ENCODE results near the gene TATDN3. TPM values are rescaled to one million over a fixed set of nuclear protein-coding genes. Genes with fewer than 3 reads are reported as not detected.

TATDN3 gene
- total RNA-seq, 1 experiment from 2014 or later = 16.3 TPM

DNA sequence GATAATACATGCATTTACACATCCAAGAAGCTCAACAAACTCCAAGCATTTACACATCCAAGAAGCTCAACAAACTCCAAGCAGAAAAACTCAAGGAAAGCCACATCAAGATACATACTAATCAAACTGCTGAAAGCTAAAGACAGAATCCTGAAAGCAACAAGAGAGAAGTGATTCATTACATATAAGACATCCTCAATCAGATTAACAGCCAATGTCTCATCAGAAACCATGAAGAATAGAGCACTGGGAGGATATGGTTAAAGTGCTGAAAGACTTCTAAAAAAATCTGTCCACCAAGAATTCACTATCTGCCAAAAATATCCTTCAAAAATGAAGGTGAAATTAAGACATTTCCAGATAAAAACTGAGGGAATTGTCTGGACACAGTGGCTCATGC lies 46.4 kb upstream of the TATDN3 start:
- Histone ChIP-seq H3K36me3 (ENCODE audit: control insufficient read depth in 1 of 2, insufficient read depth in 2 of 2, low read length in 2 of 2) (no peaks in the 10 kb centered on the region), H3K27ac (ENCODE audit: low read depth, low read length) (no peak overlapping the region)
- BruUV-seq (replicated peaks) = no TSS peak

More for the DNA sequence above, 46.4 kb upstream of the TATDN3 start:
- ChIA-PET RAD21 (ENCODE audit: low non-redundant PET in 1 of 2, low total read pairs in 2 of 2, uncharacterized antibody in 2 of 2, unreplicated experiment in 2 of 2) (no interaction called here), CTCF (interaction anchor here (1.3 kb wide), 1 partner anchor 80 kb away, joined by 3 read pairs; no protein-coding TSS in a partner anchor), POLR2A (no interaction called here)
- intact Hi-C loops (cut with micrococcal nuclease) = no loop called here
- no peak overlapping the region for H3K9ac ChIP-seq (ENCODE audit: low read length)
- H3K9me2 ChIP-seq (ENCODE audit: insufficient read depth) = no peaks in the 10 kb centered on the region
- TF ChIP-seq, protein P1, sequence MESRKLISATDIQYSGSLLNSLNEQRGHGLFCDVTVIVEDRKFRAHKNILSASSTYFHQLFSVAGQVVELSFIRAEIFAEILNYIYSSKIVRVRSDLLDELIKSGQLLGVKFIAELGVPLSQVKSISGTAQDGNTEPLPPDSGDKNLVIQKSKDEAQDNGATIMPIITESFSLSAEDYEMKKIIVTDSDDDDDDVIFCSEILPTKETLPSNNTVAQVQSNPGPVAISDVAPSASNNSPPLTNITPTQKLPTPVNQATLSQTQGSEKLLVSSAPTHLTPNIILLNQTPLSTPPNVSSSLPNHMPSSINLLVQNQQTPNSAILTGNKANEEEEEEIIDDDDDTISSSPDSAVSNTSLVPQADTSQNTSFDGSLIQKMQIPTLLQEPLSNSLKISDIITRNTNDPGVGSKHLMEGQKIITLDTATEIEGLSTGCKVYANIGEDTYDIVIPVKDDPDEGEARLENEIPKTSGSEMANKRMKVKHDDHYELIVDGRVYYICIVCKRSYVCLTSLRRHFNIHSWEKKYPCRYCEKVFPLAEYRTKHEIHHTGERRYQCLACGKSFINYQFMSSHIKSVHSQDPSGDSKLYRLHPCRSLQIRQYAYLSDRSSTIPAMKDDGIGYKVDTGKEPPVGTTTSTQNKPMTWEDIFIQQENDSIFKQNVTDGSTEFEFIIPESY (IDR thresholded peaks at IDR 0.05; ENCODE audit: extremely low read depth, insufficient replicate concordance, low read length) = no peak
- TF ChIP-seq, protein P2, sequence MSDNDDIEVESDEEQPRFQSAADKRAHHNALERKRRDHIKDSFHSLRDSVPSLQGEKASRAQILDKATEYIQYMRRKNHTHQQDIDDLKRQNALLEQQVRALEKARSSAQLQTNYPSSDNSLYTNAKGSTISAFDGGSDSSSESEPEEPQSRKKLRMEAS (IDR thresholded peaks at IDR 0.05) = no peak
- TF ChIP-seq CEBPB (IDR thresholded peaks at IDR 0.05; ENCODE audit: low read depth) (no peak), SP1 (IDR thresholded peaks at IDR 0.05; ENCODE audit: low read depth) (no peak), TCF7L2 (IDR thresholded peaks at IDR 0.05; ENCODE audit: borderline replicate concordance, extremely low read depth, insufficient read depth, insufficient read length) (no peak), ELF1 (IDR thresholded peaks at IDR 0.05; ENCODE audit: borderline replicate concordance, low read depth) (no peak), RAD21 (IDR thresholded peaks at IDR 0.05; ENCODE audit: low read depth) (no peak), POLR2AphosphoS5 (IDR thresholded peaks at IDR 0.05; ENCODE audit: low read depth, low read length) (no peak), CBX3 (IDR thresholded peaks at IDR 0.05; ENCODE audit: low read depth) (no peak), SIN3A (IDR thresholded peaks at IDR 0.05; ENCODE audit: low read depth) (no peak), YY1 (IDR thresholded peaks at IDR 0.05; ENCODE audit: extremely low read depth, insufficient replicate concordance, low read depth, low read length) (no peak), EZH2phosphoT487 (IDR thresholded peaks at IDR 0.05; ENCODE audit: borderline replicate concordance) (no peak), ZFX (IDR thresholded peaks at IDR 0.05) (no peak), ZNF274 (IDR thresholded peaks at IDR 0.05; ENCODE audit: low read depth, low read length) (no peak)
- TF ChIP-seq, protein P3, sequence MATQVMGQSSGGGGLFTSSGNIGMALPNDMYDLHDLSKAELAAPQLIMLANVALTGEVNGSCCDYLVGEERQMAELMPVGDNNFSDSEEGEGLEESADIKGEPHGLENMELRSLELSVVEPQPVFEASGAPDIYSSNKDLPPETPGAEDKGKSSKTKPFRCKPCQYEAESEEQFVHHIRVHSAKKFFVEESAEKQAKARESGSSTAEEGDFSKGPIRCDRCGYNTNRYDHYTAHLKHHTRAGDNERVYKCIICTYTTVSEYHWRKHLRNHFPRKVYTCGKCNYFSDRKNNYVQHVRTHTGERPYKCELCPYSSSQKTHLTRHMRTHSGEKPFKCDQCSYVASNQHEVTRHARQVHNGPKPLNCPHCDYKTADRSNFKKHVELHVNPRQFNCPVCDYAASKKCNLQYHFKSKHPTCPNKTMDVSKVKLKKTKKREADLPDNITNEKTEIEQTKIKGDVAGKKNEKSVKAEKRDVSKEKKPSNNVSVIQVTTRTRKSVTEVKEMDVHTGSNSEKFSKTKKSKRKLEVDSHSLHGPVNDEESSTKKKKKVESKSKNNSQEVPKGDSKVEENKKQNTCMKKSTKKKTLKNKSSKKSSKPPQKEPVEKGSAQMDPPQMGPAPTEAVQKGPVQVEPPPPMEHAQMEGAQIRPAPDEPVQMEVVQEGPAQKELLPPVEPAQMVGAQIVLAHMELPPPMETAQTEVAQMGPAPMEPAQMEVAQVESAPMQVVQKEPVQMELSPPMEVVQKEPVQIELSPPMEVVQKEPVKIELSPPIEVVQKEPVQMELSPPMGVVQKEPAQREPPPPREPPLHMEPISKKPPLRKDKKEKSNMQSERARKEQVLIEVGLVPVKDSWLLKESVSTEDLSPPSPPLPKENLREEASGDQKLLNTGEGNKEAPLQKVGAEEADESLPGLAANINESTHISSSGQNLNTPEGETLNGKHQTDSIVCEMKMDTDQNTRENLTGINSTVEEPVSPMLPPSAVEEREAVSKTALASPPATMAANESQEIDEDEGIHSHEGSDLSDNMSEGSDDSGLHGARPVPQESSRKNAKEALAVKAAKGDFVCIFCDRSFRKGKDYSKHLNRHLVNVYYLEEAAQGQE (IDR thresholded peaks at IDR 0.05; ENCODE audit: low read depth) = no peak
- DNase-seq (ENCODE audit: low read depth, low spot score) (no peak), ATAC-seq (no peak)
- H3K4me1 ChIP-seq (ENCODE audit: control insufficient read depth in 1 of 2, insufficient read depth in 2 of 2, low read length in 2 of 2) = peaks cover 0 to 5% of the 10 kb centered on the region in 2 experiments; a peak in 3 of 4 replicates
- H3K4me2 ChIP-seq (ENCODE audit: low read length) = no peak overlapping the region
- no peaks in the 10 kb centered on the region for H3K27me3 ChIP-seq (ENCODE audit: insufficient read depth, low read length)
- no peaks in the 10 kb centered on the region; a peak in 1 of 4 replicates for H3K9me3 ChIP-seq (ENCODE audit: control insufficient read depth in 1 of 2, insufficient read depth in 1 of 2, low read depth in 1 of 2, low read length in 2 of 2)
- no peak overlapping the region for H2AFZ ChIP-seq (ENCODE audit: low read depth, low read length, poor library complexity, severe bottlenecking)
- no peak overlapping the region for H3K4me3 ChIP-seq (replicated peaks in 1 of 2; ENCODE audit: low read depth in 1 of 2, low read length in 2 of 2)
- peaks cover 32% of the 10 kb centered on the region for H3K79me2 ChIP-seq (ENCODE audit: insufficient read depth, low read length)
- no peaks in the 10 kb centered on the region for H4K20me1 ChIP-seq (ENCODE audit: insufficient read depth)
